Mesodermal cell (in vitro differentiated cells): ENCODE measurements around the gene MUC4.
"Not testable (repeated sequence)": the region's sequence is repeated elsewhere in the genome, so short reads cannot be mapped to it uniquely, and the experiment has no call there.

Experiments
- H3K27ac ChIP-seq: 2 replicates; pipeline ENCODE4 v1.7.0; 2013; ENCODE audit warnings: mild to moderate bottlenecking, low read depth, low read length, moderate library complexity; ENCODE audit not compliant: severe bottlenecking
- H3K36me3 ChIP-seq: 2 replicates; pipeline ENCODE4 v1.7.1; 2013; ENCODE audit warnings: mild to moderate bottlenecking, low read length, moderate library complexity; ENCODE audit not compliant: control insufficient read depth, insufficient read depth
- H3K4me1 ChIP-seq: one replicate; pipeline ENCODE4 v1.7.1; 2013; ENCODE audit warnings: mild to moderate bottlenecking, low read length; ENCODE audit not compliant: insufficient read depth, control insufficient read depth, poor library complexity, severe bottlenecking
- H3K4me3 ChIP-seq: 2 replicates; pipeline ENCODE4 v1.7.0; 2013; ENCODE audit warnings: low read length, control low read depth, mild to moderate bottlenecking; ENCODE audit not compliant: insufficient read depth, poor library complexity, severe bottlenecking; ENCODE audit errors: extremely low read depth
- H3K9me3 ChIP-seq: 2 replicates; pipeline ENCODE4 v1.7.1; 2013; ENCODE audit warnings: mild to moderate bottlenecking, low read length, moderate library complexity; ENCODE audit not compliant: control insufficient read depth
- WGBS, 2 experiments: methylation state at CpG; one replicate each; pipeline ENCODE4 v1.1.5; 2013; ENCODE audit warnings: missing lambda C conversion rate in 2 of 2; ENCODE audit not compliant: insufficient coverage in 2 of 2; 5-methylcytosine and 5-hydroxymethylcytosine counted together

MUC4 gene

GRCh38 chr3:195722139-195722995 lies 89.4 kb downstream of the MUC4 start:
- 78 to 88% methylated on average over 3 of the region's 21 CpGs for WGBS, 2 experiments
- not testable (repeated sequence) for H3K36me3 ChIP-seq, H3K4me3 ChIP-seq, H3K27ac ChIP-seq, H3K9me3 ChIP-seq, H3K4me1 ChIP-seq

GRCh38 chr3:195720831-195721506 lies 90.8 kb downstream of the MUC4 start, which contains the start of gene MUC20:
Gene MUC20, plus strand, starts transcription at chr3:195720978. Its CDS starts 30 bp downstream, at chr3:195721008.
- not testable (repeated sequence) for H3K9me3 ChIP-seq, H3K27ac ChIP-seq, H3K36me3 ChIP-seq, H3K4me3 ChIP-seq, H3K4me1 ChIP-seq
- WGBS, 2 experiments, result 67 to 83% methylated on average over 4 of the region's 16 CpGs

- not testable (repeated sequence) for H3K4me1 ChIP-seq, H3K4me3 ChIP-seq, H3K36me3 ChIP-seq, H3K9me3 ChIP-seq, H3K27ac ChIP-seq
- 91 to 92% methylated on average over 14 to 15 of the region's 16 CpGs for WGBS, 2 experiments
Measured at GRCh38 chr3:195719514-195720254, 92.0 kb downstream of the MUC4 start.

- Histone ChIP-seq H3K36me3 (no peaks in the 10 kb centered on the region), H3K4me1 (no peaks in the 10 kb centered on the region), H3K4me3 (no peak overlapping the region), H3K9me3 (no peaks in the 10 kb centered on the region), H3K27ac (no peak overlapping the region)
- 71 to 82% methylated on average over 7 of the region's 7 CpGs for WGBS, 2 experiments
Measured at GRCh38 chr3:195718477-195718984, 93.2 kb downstream of the MUC4 start.

- H3K4me1 ChIP-seq, result no peaks in the 10 kb centered on the region
- no peaks in the 10 kb centered on the region for H3K9me3 ChIP-seq
- H3K27ac ChIP-seq, result no peak overlapping the region
- H3K36me3 ChIP-seq, result no peaks in the 10 kb centered on the region
- H3K4me3 ChIP-seq, result no peak overlapping the region
- WGBS, 2 experiments, result 75 to 78% methylated on average over 5 of the region's 5 CpGs
Measured at GRCh38 chr3:195717852-195718476, 93.8 kb downstream of the MUC4 start.

- Histone ChIP-seq H3K27ac (no peak overlapping the region), H3K9me3 (no peaks in the 10 kb centered on the region), H3K36me3 (no peaks in the 10 kb centered on the region), H3K4me3 (no peak overlapping the region), H3K4me1 (no peaks in the 10 kb centered on the region)
- WGBS, 2 experiments, result 77 to 85% methylated on average over 9 of the region's 9 CpGs
Measured at GRCh38 chr3:195717416-195717815, 94.3 kb downstream of the MUC4 start.

- WGBS, 2 experiments, result 84 to 85% methylated on average over 14 of the region's 14 CpGs
- Histone ChIP-seq H3K27ac (no peak overlapping the region), H3K4me3 (no peak overlapping the region), H3K36me3 (no peaks in the 10 kb centered on the region), H3K4me1 (no peaks in the 10 kb centered on the region), H3K9me3 (no peaks in the 10 kb centered on the region)
Measured at GRCh38 chr3:195715583-195716266, 96.0 kb downstream of the MUC4 start.

GRCh38 chr3:195715134-195715533 lies 96.6 kb downstream of the MUC4 start:
- no peaks in the 10 kb centered on the region for H3K36me3 ChIP-seq
- no peaks in the 10 kb centered on the region for H3K9me3 ChIP-seq
- no peak overlapping the region for H3K27ac ChIP-seq
- 72 to 77% methylated on average over 3 of the region's 4 CpGs for WGBS, 2 experiments
- H3K4me1 ChIP-seq, result no peaks in the 10 kb centered on the region
- no peak overlapping the region for H3K4me3 ChIP-seq

- no peaks in the 10 kb centered on the region for H3K9me3 ChIP-seq
- H3K27ac ChIP-seq, result no peak overlapping the region
- no peak overlapping the region for H3K4me3 ChIP-seq
- H3K36me3 ChIP-seq, result no peaks in the 10 kb centered on the region
- WGBS, 2 experiments, result 80 to 83% methylated on average over 6 of the region's 6 CpGs
- H3K4me1 ChIP-seq, result no peaks in the 10 kb centered on the region
Measured at GRCh38 chr3:195714380-195715011, 97.2 kb downstream of the MUC4 start.
